GM19455 (cell line): ENCODE results near the gene CEP295NL.
"Not testable (repeated sequence)": the region's sequence is repeated elsewhere in the genome, so short reads cannot be mapped to it uniquely, and the experiment has no call there.

ENCODE experiments used
- ATAC-seq: cut with Tn5 transposase; IDR thresholded peaks from one replicate; pipeline ENCODE4 v1.9.1; 2021; ENCODE audit not compliant: unreplicated experiment

The CEP295NL gene

DNA sequence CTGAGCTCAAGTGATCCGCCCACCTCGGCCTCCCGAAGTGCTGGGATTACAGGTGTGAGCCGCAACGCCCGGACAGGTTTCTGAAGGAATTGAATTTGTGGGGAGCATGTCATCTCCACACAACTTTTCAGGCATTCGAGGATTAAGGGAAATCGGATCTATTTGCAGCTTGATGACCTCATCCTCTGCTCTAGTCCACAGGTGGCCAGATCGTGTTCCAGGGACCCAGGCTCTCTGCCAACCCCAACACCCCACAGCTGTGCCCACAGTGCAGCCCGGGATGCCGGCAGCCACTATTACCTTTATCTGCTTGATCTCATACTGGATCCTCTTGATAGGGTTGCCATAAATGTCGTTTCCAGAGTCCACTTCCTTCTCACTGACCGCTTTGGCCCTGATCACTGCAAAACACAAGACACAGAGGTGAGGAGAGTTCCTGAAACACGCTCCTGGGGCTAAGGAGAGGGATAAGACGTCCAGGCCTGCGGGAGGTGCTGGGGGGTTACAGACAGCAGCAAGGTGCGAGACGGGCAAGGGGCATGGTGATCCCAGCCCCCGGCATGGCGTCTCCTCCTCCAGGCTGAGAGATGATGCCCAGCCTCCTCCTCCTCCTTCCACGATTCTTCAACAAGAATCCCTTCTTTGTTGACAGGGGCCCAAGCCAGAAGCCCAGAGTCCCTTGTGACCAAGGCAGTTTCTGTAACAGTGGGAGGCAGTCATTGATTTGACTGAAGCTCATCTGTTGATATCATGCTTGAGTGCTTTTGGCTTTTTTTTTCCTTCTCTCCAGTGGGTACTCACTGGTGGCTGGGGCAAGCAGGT, 29.3 kb downstream of the CEP295NL start:
- ATAC-seq, result no peak

DNA sequence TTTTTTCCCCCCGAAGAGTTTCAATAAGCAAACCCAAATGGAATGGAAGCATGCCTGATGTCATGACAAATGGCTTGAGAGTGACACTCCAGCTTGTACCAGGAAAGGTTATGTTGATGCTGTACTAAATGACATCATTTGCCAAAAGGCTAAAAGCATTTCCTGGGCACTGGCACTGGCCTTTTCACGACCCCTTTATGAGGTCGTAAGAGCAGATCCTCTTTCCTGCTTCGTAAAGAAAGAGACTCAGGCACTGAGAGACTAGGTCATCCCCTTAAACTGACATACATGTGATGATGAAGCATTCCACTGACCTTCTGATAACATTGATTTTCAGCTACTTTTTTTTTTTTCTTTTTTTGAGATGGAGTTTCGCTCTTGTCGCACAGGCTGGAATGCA, 30.5 kb downstream of the CEP295NL start:
- no peak for ATAC-seq

DNA sequence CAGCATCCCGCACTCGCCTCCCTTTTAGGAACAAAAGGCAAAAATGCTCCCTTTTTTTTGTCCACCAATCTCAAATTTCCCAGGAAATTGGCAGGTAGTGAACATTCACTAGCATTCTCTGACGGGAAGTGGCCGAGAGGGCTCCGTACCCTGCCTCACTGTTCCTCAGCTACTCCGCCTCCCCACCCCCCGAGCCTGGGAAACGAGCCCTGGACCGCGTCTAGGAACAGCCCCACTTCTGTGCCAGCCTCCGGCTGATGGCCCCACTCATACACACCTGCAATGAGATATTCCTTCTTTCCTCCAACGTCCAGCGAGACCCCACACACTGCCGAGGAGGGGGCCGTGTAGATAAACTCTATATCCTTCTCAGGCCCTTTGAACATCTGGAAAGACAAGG, 32.4 kb downstream of the CEP295NL start:
- ATAC-seq, result no peak

DNA sequence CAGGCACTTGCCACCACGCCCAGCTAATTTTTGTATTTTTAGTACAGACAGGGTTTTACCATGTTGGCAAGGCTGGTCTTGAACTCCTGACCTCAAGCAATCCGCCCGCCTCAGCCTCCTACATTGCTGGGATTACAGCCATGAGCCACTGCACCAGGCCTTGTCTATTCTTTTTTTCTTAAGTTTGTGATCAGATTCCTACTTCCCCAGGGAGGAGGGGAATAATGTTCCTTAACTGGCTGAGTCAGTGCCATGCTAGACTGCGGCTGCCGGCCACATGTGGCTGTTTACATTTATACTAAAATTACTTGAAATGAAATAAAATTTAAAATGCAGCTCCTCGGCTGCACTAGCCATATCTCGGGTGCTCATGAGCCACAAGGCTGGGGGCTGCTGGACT, 34.6 kb downstream of the CEP295NL start:
- ATAC-seq, result no peak

DNA sequence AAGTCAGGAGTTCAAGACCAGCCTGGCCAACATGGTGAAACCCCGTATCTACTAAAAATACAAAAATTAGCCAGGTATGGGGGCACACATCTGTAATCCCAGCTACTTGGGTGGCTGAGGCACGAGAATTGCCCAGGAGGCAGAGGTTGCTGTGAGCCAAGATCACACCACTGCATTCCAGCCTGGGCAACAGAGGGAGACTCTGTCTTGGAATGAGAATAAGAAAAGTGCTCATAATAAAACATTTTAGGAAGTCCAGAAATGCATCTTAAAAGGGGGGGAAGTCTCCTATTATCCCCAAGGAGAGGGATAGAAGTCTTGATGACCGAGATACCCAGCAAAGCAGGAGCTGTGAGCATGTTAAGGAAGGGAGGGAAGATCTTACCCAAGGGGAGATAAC, 36.0 kb downstream of the CEP295NL start:
- ATAC-seq, result not testable (repeated sequence)

DNA sequence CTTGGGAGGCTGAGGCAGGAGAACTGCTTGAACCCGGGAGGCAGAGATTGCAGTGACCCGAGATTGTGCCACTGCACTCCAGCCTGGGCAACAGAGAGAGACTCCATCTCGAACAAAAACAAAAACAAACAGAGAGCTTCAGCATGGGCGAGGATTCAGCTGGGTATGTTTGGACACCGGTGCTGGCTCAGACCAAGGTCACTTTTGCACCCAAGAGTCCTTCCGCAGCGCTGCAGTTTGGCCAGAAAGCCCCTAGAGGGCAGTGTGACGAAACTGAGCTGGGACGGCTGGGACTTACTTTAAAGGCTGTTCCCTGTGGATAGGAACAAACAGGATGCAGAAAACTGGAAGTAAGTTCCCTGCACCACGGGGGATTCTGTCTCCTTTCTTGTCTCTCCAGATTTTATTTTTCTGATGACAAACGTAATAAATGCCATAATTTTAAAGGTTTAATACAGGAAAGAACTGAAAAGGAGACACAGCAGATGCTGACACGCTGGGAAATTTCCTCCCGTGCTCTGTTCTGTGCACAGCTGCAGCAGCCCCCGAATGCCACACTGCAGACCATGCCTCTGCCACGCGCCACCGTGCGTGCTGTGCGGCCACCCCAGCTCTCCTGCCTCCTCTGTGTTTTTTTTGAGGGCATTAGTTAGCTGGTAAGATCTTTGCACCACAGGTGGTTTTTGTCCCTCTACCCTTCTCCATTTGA, 37.2 kb downstream of the CEP295NL start:
- ATAC-seq, result no peak

DNA sequence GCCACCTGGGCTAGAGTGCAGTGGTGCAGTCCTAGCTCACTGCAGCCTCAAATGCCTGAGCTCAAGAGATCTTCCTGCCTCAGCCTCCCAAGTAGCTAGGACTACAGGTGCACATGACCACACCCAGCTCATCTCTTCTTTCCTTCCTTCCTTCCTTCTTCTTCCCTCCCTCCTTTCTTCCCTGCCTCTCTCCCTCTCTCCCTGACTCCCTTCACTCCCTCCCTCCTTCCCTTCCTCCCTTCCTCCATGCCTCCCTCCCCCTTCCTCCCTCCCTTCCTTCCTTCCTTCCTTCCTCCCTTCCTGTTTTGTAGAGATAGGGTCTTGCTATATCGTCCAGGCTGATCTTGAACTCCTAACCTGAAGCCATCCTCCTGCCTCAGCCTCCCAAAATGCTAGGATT, 38.9 kb downstream of the CEP295NL start:
- no peak for ATAC-seq

DNA sequence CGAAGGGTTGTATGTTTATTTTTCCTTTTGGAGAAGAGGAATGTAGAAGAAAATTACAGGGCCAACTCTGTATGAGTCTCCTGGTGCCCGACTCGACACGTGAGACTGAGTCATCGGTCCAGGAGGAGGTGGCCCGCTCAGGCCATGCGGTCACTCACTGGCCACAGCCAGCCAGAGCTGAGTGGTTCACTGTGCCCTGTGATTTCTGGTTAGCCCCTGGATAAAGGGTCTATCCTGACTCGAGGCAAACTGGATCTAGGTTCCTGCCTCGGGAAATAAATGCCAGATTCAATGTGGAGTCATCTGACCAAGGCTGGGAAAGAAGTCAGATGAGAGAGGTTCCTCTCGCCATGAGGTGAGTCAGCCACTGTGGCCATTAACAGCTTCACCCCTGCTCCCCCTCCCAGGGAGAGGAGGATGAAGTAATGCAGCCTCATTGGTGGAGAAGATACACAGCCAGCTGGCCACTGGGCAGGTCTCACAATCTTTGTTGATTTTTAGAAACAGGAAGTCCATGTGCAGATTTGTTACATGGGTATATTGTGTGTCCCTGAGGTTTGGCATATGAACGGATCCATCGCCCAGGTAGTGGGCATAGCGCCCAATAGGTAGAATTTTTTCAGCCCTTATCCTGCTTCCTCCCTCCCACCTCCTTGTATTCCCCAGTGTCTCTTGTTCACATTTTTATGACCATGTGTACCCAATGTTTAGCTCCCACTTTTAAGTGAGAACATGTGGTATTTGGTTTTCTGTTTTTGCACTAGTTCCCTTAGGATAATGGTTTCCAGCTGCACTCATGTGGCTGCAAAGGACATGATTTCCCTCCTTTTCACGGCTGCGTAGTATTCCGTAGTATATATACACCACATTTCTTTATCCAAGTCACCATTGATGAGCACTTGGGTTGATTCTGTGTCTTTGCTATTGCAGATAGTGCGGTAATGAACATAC, 40.7 kb downstream of the CEP295NL start:
- ATAC-seq, result no peak

DNA sequence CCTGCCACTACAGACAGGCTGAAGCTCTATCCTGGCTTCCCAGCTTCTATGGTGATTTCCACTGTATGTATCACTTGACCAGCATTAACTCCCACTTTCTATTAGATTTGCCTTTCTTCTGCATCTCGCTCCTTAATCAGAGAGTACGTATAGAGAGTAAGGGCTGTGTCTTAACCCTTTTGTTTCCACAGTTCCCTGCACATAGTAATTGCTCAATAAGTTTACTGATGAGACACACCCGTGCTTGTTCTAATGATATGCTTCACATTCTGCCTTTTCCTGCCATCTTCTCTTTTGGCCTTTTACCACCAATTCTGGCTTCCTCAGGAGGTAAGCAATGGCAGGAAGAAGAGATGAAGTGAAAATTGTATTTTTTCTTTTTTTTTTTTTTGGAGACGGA, 41.8 kb downstream of the CEP295NL start:
- ATAC-seq, result no peak

DNA sequence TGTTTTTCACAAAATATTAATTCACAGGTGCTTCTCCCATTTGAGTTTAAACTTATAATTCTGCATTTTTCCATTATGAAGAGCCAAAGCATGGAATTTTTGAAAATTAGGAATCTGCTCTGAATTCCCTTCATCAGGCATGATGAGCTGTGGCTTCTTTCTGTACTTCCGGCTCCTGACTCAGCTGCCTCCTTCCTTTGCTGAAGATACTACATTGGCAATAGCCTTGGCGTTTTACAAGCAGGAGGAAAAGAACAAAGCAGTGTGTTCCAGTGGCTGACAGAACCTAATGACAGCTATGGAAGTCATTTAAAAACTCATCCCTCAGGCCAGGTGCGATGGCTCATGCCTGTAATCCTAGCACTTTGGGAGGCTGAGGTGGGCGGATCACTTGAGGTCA, 44.0 kb downstream of the CEP295NL start:
- no peak for ATAC-seq

DNA sequence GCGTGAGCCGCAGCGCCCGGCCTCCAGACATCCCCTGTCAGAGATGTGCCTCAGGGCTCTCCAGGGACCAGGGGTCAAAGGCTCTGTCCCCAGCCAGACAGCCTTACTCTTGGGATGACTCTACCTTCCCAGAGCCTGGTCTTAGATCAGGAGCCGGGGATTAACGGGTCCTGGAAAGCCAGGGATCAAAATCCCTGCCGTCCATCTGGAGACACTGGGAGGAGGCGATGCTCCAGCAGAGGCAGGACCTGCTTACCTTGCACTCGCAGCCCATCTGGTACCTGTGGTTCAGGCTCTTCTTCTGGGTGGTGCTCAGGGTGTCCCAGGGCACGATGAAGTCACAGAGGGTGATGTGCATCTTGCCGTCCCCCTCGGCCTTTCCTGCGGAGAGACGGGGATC, 45.7 kb downstream of the CEP295NL start:
- ATAC-seq, result no peak

DNA sequence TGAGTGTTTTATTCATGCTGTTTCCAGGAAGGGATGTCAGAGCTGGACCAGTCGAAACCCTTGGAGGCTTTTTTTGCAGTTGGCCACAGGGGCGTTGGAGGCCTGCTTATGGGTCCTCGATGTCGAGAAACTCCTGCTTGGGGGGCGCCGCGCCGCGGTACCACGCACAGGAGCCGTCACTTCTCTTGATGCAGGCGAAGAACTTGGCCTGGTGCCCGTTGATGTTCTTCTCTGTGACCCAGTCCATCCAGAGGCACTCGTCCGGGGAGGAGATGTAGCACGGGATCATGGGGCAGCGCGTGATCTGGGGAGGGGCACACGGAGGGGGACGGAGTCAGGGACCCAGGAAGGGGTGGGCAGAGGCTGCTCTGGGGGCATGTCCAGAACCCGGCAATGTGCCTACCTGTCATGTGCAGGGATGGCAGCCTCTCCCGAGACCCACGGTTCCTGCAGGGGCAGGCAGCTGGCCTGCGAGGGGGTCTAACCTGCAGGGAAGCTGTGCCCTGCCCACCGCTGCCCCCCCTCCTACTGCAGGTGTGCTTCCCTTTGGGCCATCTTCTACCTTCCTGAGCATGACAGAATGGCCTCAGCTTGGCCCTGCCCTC, 47.3 kb downstream of the CEP295NL start:
- ATAC-seq, result no peak

DNA sequence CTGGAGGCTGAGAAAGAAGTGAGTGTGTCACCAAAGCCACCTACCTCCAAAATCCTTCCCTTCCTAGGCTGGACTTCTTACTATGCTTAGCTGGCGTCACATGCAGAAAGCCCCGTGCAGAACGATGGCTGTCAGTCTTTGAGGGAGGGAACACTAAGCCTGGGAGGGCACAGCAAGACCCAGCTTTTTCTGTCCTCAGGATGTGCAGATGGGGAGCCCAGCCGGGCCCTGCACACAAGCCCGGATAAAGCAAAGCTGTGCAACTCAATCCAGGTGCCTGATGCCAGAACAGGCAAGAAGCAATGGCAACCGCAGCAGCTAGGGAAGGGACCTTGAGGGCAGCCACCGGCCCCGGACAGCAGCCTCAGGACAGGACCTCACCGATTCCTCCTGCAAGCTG, 48.5 kb downstream of the CEP295NL start:
- ATAC-seq, result no peak

DNA sequence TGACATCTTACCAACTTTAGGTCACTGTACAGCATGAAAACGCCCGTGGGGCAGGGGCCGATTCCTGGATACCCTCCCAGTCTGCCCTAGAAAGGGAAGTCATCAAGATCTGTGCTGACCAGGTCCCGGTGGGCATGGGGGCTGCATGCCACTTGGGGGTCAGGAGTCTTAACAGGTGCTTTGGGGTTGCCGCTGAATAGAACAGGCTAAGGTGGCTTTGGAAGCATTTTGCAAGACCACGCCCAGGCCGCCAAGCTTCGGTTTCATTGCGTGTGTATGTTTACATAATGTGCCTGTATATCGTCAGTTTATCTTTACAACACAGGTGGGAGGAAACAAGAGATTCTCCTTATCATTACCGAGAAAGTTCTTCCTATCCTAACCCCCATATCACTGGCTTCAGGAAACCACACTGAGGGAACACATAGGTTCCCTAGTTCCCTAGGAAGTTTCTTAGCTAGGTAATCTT, 49.0 kb downstream of the CEP295NL start:
- ATAC-seq, result no peak

DNA sequence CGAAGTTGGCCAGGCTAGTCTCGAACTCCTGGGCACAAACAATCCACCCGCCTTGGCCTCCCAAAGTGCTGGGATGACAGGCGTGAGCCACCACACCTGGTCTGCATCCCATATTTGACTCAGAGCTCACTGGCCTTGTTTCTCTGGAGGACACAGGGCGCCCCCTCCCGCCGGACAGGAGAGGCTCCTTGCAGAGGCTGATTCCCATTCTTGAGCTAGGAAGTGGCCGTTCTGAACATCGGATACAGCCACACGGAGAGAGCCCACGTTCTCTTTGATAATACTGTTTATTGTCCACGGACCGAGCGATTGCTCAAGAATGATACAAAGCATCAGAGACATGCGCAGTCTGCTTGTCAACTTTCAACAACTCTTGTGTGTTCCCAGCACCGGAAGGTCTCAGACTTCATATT, 50.3 kb downstream of the CEP295NL start:
- no peak for ATAC-seq

DNA sequence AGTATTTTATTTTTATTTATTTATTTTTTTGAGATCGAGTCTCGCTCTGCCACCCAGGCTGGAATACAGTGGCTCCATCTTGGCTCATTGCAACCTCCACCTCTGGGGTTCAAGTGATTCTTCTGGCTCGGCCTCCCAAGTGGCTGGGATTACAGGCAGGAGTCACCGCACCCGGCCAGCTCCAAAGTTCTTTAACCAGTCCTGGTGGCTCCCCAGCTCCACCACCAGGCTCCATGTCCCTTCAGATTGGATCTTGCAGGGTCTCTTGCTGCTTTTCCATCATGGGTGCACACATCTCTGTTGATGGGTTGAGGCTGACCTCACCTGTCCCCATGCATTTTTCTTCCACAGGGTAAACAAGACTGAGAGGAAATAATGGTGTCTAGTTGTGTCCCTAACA, 54.0 kb downstream of the CEP295NL start:
- ATAC-seq, result no peak

DNA sequence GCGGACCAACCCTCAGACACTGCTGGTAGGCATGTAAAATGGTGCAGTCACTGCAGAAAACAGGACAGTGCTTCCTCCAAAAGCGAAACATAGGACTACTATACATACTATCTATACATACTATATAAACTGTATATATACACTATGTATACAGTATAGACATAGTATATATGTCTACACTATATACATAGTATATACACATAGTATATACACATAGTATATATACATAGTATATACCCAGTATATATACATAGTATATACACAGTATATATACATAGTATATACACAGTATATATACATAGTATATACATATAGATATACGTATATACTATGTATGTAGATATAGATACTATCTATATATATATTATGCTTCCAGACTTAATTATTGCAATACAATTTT, 55.9 kb downstream of the CEP295NL start:
- ATAC-seq, result no peak

DNA sequence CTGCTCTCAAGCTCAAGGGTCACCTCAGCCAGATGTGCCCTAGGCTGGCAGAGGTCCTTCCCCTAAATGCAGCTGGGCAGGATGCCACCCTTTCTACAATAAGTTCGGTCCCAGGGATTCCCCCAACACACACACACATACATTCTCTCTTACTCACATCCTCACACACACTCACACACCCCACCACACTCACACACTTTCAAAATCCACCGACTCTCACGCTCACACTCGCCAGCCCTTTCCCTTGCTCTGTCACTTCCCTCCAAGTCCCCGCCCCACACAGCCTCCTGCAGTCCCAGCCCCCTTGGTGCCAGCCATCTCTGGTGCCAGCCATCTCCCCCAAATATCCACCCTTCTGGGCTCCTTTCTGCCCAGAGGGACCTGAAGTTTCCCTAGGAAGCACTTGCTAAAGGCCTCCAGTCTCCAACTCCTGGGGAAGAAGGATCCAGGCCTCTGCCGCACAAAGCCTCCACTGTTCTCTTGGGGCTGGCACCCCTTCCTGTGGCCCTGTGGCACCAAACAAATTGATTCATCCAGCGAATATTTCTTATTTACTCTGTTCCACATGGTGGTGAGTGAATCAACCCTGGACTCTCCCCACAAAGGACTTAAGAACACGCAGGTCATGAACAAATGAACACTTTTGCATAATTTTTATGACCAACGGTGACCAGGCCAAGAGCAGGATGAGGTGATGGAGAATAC, 58.5 kb downstream of the CEP295NL start:
- ATAC-seq, result no peak

DNA sequence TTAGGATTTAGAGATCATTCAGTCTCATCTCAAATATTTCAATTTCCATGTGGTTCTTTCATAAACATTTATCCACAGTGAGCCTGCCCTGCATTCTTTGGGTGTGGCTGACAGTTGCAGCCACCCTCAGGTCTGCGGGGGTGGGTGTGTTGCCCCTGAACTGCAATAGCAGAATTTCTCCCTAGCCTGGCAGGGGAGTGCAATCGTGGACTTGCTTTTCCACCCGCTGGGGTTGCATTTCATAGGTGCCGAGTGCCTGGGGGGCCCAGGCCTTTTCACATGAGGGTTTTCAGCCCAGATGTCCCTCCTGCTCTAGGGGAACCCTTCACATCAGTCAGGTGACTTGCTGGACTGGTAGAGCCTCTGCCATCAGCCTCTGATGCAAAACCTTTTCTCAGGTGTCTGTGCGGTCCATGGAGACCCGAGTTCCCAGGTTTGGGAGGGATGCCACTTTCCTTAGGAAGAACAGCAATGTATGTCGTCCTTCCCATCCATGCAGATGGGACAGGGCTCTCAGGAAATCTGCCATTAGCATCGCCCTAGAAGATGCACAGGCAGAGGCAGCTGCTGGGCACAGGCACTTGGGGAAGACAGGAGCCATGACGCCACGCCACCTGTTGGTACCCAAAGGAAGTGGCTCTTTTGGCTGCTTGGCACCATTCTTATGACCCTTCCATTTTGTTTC, 60.0 kb downstream of the CEP295NL start:
- no peak for ATAC-seq
